NCI-H446 treated with DMSO at 0.1 percent for 48 hours (cell line): ENCODE data around the gene DMXL1.
A peak's percentile ranks its signal among the peaks of the same experiment; 100 is the strongest.

Experiments used
- DNase-seq: peaks from one replicate; lab custom pipeline; 2025; lab: John Stamatoyannopoulos, UW

DMXL1 gene

GRCh38 chr5:119070828-119071560, at the start of gene DMXL1:
Gene DMXL1, plus strand, starts transcription at chr5:119071087. Its CDS starts 483 bp downstream, at chr5:119071570.
- peak; percentile 99 for DNase-seq

DNA sequence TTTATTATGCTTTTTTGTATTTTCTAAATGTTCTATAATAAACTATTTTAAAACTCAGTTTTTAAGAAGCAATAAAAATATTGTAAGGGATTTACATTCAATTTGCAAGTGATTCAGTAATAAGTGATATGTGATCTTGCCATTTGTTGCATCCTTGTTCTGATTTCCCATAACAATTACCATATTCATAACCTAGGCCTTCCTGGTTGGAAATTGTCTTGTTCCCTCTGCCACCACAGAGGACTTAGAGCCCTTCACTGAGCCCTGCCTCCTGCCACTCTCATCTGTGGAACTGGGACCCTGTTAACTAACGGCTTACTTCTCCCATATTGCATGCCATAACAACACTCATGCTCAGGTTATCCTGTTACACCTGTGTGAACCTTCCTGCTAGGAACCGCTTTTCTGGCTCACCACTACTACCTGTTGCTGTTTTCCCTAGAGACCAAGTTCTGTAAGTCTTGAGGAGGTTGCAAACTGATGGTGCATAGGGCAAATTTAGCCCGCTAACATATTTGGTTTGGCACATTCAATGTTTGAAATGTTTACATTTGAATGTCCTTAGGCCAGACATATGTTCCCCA, 49.6 kb upstream of the DMXL1 start:
- DNase-seq = no peak

- DNase-seq = peak; percentile 13
Observed at GRCh38 chr5:119022017-119022745, 48.7 kb upstream of the DMXL1 start.

DNA sequence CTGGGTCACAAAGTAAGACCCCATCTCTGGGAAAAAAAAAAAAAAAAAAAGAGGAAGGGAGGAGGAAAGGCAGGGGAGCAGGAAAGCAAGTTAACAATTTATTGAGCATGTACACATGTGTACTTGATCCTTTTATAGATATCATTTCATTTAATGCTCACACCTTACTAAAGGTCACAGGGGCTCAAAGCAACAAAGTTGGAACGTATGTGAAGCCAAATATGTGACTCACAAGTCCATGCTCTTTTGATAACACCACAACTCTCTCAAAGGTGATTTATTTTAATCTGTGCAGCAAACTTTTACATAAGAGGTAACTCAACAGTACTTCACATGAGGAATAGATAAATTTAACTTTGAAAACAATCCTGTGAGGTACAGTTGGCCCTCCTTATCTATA, 48.1 kb upstream of the DMXL1 start:
- no peak for DNase-seq

DNA sequence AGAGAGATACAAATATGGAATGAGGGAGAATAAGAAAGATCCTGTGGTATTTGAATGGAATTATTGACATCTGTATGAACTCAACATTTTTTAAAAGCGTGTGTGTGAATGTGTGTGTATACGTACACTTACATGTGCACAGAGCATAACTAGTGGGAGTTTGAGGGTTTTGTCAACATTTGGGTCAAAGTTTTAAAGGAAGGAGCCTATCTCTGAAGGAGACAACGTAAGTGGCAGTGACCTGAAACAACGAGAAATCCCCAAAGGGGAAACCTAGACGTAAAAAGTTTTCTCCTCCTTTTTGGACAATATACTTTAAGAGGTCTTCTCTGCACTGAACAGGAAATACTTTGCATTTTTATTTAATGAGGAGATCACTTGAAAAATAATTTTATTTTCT, 42.3 kb upstream of the DMXL1 start:
- no peak for DNase-seq

GRCh38 chr5:119031011-119031886, 39.6 kb upstream of the DMXL1 start:
- DNase-seq = no peak

- no peak for DNase-seq
Observed at GRCh38 chr5:119031905-119032304, 39.0 kb upstream of the DMXL1 start.

GRCh38 chr5:119032656-119033055, 38.2 kb upstream of the DMXL1 start:
- DNase-seq = no peak

DNA sequence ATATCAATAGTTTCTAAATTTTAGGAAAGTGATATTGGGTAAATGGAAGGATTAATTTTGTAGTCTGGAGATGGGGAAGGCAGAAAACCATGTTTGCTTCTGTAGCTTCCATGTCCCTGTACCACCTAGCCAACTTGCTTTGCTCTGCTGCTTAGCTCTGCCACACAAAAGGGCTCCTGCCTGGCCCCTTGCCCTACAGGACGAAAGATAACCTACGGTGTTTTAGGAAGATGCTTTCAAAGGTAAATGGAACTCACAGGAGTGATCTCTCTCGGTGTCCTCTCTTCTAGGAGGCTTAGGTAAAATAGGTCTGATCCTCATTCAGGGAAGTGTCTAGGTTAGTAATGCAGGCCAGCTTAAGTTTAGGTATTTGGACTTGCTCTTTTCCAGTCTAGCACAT, 37.8 kb upstream of the DMXL1 start:
- DNase-seq = no peak

DNA sequence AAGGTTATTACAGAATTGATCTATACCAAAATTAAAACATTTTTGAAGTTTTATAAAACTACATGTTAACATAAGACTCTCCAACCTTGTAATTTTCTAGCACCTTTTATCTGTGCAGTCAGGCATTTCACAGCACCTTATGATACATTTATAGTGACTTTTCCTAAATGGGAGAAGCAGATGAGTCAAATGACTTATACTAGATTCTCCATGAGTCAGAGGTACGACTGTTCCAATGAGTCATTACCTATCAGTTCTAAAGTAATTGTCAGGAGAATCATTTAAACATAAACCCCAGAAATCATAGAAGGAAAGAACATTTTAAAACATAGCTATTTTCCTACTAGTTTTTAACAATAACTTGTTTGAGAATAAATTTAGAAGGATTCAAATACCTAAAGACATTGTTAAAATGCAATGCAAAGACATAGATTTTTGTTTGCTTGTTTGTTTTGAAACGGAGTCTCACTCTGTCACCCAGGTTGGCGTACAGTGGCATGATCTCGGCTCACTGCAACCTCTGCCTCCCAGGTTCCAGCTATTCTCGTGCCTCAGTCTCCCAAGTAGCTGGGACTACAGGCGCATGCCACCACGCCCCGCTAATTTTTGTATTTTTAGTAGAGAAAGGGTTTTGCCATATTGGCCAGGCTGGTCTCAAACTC, 34.7 kb upstream of the DMXL1 start:
- DNase-seq = no peak

GRCh38 chr5:119037496-119038215, 33.2 kb upstream of the DMXL1 start:
- no peak for DNase-seq

- no peak for DNase-seq
Observed at GRCh38 chr5:119048246-119048645, 22.6 kb upstream of the DMXL1 start.

DNA sequence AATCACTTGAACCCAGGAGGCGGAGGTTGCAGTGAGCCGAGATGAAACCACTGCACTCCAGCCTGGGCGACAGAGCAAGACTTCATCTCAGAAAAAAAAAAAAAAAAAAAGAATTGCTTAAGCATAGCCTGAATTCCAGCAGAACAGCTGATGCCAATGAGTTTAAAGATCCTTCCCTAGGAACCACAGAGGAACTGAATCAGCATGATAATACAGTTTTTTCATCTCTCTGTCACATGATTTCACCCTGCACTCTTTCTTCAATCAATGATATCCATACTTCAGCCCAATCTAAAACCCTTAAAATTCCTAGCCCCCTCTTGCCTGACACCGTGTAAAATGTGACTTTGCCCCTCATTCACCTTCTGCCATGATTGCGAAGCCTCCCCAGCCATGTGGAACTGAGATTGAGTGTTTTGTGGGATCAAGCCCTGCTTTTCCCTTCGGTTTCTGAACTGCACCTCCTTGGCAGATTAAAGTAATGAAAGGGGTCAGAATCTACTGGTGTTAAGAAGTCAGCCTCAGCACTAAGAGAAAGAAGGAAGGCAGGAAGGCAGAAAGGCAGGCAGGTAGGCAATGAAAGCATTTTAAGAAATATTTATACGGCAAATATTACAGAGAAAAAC, 20.9 kb upstream of the DMXL1 start:
- no peak for DNase-seq

DNA sequence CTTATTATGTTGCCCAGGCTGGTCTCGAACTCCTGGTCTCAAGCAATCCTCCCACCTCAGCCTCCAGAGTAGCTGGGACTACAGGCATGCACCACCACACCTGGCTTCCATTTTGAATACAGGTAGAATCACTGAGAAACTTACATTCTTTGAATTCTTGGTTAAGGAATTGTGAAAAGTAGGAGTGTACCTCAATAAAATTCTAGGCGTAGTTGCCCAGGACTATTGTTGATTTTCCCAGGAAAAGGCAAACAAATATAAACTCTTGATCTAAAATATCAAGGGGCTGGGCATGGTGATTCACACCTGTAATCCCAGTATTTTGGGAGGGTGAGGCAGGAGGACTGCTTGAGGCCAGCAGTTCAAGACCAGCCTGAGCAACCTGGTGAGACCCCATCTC, 16.8 kb upstream of the DMXL1 start:
- no peak for DNase-seq

DNA sequence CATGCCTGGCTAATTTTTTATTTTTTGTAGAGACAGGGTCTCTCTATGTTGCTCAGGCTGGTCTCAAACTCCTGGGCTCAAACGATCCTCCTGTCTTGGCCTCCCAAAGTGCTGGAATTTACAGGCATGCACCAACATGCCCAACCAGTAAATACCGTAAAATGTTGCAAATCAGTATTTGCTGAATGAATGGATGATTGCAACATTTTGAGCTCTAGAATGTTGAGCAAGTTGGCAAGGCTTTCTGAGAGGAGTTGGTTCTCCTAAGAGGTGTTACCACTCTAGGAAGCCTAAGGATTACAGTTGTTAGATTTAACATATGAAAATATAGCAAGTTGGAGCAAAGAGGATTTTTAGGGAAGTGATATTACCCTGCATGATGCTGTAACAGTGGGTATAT, 15.6 kb upstream of the DMXL1 start:
- DNase-seq = no peak

DNA sequence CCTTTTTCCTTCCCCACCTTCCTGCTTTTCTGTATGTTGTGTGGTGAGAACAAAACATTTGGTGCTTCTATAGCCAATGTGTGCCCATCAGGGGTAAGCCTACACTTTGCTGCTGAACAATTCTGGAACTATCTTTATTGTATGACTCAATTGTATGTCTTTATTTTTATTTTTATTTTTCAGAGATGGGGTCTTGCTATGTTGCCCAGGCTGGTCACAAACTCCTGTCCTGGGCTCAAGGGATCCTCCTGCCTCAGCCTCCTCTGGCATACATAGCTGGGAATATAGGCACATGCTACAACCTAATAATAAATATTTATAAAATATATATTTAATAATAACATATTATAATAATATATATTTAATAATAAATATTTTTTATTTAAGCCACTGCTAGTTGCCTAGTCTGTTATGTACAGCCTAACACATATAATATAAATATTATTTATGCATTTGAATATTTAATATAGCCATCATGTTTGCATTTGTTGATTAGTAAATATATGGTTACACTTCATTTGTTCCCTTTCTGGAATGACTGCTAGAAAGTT, 11.8 kb upstream of the DMXL1 start:
- no peak for DNase-seq

- no peak for DNase-seq
Observed at GRCh38 chr5:119059740-119060255, 11.1 kb upstream of the DMXL1 start.

- DNase-seq = no peak
Observed at GRCh38 chr5:119063579-119064379, 7.1 kb upstream of the DMXL1 start.

GRCh38 chr5:119067450-119067849, 3.4 kb upstream of the DMXL1 start:
- no peak for DNase-seq

GRCh38 chr5:119070578-119070827, 384 bp upstream of the DMXL1 start:
- DNase-seq = no peak
